NCI-H146 treated with DMSO at 0.1 percent for 48 hours (cell line): ENCODE measurements around the gene RNF214.
A peak's percentile ranks its signal among the peaks of the same experiment; 100 is the strongest.
"Not testable (repeated sequence)": the region's sequence is repeated elsewhere in the genome, so short reads cannot be mapped to it uniquely, and the experiment has no call there.

Experiments used
- DNase-seq: peaks from one replicate; lab custom pipeline; 2025; ENCODE audit not compliant: unreplicated experiment; lab: John Stamatoyannopoulos, UW

Gene RNF214

DNA sequence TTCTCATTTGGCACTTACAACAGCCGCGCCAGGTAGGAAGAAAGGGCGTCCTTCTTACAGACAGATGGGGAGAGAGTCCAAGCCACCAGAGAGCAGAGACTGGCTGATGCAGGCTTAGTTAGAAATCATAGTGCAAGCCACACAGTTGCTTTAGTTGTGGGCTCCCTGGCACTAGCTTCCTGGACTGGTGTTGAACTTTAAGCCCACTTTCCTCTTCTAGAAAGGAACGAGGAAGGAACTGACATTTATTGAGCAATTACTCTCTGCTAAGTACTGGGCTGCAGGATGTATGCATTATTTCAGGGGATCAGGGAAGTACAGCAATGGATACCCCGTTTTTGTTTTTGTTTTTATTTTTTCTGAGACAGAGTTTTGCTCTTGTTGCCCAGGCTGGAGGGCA, 80.6 kb downstream of the RNF214 start:
- DNase-seq, result no peak

DNA sequence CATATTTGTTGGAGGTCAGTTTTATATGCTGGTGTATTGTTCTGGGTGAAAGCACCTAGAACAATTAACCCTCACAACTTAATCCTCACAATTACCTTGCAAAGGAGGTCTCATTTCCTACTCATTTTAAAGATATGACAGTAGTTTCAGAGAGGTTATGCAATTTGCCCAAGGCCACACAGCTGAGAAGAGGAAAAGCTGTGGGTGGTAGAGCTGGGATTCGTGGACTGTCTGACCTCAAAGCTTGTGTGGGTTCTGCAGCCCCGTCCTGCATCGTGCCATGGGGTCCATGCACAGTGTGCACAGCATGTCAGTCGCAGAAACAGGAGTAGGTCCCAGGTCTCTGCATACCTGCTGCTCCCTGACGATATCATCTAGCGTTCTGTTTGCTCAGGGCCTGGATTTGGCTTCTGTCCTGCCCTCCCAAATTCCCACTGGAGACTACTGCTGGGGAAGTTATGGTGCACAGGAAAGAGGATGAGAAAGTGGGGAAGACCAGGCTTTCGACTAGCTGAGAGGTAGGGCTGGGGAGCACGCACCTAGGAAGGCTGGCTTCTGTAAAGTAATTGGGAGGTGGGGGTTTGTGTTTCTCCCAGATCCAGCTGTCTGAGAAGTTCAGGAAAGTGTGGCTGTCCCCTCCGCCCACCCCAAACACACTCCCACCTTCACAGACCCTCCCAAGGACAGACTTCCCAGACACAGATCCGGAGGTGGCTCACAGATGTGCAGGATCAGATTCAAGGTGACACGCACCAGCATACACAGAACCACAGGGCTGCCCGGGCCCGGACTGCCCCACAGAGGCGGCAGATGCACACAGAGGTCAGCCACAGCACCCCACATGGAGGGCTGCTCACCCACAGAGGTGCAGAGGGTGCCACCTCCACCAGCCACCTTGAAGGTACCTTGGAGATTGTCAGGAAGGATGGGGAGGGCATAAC, 81.6 kb downstream of the RNF214 start:
- no peak for DNase-seq

DNA sequence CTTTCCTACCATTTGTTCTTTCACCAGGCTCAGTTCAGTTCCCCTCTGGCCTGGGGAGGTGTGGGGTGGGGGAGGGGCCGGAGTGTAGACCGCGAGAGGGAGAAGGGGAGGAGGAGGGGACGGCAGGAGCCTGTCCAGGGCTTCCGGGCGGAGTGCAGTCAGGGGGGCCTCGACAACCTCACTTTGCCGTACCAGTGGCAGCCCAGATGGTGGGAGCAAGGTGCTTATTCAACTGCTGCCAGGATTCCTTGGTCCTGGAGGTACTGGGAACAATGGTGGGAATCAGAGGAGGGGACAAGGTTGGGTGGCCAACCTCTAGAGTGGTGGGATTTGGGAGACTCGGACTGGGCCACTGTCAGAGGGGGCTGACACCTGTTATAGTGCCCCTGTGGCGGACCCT, 82.4 kb downstream of the RNF214 start:
- DNase-seq, result no peak

DNA sequence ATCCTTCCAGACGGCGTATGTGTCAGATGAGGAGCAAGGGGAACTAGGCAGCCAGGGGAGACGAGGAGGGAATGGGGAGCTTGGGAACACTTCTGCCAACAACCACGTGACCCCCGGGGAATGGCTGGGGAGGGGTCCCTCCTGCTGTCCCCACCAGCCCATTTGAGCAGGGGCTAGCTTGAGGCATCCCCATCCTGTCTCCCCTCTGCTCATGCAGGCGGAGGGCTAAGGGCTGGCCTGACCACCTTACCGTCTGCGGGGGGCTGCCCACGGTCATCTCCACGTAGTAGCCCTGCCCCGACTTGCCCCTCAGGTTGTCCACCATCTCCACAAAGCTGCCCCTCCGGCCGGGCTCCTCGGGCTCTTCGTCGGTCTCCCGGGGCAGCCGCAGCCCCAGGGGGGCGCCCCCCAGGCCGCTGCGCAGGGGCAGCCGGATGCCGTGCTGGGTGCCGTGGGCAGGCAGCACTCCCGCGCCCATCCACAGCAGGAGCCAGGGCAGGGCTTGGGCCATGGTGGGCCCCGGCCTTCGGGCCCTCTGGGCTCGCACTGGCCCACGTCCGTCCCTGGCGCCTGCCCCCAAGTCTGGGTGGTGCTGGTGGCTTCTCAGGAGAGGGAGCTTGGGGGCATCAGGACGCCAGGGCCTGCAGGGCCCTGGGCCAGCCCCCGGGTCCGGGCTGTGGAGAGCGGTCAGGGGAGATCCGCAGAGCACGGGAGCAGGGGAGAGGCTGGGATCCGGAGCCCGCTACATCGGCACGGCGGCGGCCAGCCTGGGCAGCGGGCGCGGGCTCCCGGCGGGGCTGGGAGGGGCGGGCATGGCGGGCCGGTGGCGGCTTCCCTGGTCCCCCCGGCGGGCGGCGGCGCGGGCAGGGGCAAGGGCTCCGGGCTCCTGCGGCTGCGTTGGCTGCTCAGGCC, 83.1 kb downstream of the RNF214 start:
- no peak for DNase-seq

DNA sequence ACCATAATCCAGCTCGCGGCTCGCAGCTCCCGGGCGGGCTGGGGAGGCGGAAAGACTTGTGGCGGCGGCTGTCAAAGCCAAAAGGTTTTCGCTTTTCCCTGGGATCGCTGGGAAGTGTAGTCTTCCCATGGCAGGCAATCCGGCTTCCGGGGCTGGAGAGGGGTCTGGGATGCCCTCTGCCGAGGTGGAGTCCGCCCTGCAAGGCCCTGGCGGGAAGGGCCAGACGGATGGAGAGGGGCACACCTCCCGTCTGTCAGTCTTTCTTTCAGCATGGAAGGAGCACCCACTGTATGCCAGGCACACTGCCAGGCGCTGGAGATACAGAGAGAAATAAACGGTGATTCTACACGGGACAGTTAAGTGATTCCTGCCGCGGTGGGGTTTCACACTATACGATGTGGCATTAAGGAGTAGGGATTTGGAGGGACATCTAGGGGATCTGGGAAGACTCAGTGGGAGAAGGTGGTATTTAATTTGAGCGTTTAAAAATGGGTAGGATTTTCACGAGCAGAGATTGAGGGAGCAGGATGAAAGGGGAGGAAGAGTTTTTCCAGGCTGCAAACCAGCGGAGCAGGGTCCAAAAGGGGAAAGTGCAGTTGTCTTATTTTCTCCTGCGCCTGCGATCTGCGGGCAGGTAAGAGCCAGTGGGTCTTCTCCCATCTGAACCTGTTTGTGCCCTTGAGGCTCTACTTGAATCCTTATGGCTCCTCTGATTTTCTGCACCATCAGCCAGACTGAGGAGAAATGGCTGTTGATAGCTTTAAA, 83.9 kb downstream of the RNF214 start, which contains the start of gene BACE1:
Gene BACE1 (minus strand): TSS at position 60 of the 765 bp plus-strand sequence. CDS start 461 bp downstream, outside the sequence.
- DNase-seq, result peak; percentile 61

DNA sequence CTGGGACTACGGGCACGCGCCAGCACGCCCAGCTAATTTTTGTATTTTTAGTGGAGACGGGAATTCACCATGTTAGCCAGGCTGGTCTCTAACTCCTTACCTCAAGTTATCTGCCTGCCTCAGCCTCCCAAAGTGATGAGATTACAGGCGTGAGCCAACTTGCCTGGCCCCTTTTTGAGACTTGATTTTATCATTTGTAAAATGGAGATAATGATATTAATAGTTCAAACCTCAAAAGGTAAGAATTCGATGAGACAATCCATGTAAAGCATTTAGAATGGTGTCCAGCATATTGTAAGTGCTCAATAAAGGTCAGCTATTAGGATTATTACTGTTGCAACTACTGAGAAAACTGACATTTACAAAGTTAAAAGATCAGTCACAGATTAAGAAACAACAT, 86.3 kb downstream of the RNF214 start:
- no peak for DNase-seq

DNA sequence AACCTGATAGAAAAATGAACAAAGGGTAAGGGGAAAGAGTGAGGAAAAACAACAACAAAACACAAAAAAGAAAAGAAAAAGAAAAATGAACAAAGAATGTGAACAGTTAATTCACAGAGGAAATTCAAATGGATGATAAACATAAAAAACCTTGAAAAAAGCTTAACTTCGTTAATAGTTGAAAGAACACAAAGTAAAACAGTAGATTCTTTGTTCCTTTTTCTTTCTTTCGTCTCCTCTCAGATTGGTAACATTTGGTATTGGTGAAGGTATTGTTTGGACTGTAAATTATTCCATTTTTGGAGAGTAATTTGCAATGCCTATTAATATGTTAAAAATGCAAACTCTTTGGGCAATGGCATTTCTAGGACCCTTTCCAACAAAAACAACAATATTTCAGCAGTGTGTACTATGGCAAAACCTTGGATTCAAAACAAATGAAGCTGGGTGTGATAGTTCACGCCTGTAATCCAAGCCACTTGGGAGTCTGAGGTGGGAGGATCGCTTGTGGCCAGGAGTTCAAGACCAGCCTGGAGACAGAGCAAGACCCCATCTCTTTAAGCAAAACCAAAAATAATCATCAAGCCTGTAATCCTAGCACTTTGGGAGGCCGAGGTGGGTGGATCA, 86.9 kb downstream of the RNF214 start:
- DNase-seq, result no peak

DNA sequence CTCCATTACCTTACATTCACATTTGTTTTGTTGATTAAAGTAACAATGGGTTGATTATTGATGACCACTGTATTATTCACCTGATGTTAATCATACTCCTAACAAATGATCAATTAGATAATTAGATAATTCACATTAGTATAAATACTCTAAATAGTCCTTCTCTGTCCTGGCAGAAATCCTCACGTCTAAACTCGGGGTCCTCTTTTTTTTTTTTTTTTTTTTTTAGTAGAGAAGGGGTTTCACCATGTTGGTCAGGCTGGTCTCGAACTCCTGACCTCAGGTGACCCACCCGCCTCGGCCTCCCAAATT, 94.7 kb downstream of the RNF214 start:
- DNase-seq, result not testable (repeated sequence)

DNA sequence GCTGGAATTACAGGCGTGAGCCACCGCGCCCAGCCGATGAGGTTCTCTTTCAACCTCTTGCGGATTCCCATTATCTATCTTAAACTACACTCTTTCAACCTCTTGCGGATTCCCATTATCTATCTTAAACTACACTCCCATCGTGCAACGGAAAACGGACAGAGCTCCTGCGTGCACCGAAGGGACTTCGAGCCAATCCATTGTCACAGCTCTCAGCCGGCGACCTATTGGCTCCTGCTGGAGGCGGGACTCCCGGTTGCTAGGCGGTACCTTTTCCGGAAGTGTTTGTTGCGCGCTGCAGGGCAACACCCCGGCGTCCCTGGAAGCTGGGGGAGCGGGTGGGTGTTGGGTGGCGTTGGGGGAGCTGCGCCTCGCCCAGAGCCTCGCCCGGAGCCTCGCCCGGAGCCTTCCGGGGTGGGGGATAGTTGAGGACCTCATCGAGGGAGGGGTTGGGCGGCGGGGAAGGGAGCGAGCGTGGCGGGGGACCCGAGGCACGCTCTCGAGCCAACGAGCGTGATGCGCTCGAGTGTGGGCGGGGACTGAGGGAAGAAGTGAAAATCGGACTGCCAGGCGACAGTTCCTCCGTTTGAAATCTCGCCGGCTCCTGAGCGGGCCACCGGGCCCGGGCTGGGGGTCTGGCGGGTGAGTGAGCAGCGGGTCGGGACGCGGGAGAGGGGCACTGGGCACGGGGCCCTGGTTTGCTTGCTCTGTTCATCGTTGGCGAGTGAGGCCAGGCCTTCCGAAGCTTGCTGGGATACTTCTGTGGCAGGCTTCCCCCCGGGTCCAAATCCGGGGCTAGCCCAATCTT, 95.3 kb downstream of the RNF214 start, which contains the start of gene CEP164:
Gene CEP164 (plus strand): TSS at position 288 of the 808 bp plus-strand sequence. CDS start 10,733 bp downstream, outside the sequence.
- DNase-seq, result peak; percentile 94

DNA sequence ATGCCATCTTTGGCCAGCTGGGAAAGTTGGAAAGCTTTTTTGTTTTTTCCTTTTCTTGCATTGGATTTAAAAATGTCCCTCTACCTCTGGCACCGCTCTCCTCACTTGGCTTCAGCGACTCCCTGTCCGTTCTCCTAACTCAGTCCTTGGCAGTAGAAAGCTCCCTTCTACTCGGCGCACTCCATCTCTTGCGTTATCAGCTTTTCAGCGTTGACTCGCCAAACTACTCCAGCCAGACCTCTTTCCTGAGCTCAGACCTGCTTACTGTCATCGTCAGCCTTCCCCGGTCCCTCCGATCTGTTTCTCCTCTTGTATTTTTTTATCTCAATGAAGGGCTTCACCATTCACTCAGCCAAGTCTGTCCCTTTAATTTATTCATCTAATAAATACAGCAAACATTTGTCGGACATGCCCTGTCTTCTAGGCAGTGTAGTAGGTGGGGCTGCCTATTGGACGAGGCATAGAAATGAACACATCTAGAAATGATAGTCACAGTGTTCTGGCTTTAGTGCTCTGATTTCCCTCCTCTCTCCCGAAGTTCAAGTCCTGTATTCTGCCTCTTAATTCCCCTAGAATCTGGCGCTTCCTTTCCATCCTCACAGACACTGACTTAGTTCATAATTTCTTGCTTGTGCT, 96.0 kb downstream of the RNF214 start:
- DNase-seq, result peak; percentile 55

DNA sequence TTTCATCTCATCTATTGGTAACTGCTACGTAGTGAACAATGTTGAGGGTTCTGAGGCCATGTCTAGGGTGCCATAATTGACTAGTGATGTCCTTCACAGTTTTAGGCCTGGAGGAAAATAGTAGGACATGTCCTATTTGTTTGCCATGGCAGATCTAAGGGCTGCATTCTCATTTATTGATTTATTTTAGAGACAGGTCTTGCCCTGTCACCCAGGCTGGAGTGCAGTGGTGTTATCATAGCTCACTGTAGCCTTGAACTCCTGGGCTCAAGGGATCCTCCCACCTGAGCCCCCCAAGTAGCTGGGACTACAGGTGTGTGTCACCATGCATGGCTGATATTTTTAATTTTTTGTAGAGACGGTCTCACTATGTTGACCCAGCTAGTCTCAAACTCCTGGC, 100.4 kb downstream of the RNF214 start:
- DNase-seq, result no peak

DNA sequence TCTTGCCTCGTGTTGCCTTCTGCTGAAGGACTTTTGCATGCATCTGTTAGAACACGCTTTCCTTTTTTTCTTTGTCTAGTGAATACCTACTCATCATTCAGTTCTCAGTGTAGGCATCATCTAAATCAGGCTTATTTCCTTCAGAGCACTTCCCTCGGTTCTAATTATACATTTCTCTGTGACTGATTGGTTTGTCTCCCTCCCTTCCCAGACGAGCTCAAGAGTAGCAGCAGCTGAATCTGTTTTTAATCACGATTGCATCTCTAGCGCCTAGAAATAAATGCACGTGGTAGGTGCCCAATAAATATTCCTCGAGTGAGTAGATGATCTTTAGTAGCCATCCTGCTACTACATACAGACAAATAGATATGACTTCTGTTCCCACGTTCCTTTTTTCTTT, 101.4 kb downstream of the RNF214 start:
- no peak for DNase-seq

DNA sequence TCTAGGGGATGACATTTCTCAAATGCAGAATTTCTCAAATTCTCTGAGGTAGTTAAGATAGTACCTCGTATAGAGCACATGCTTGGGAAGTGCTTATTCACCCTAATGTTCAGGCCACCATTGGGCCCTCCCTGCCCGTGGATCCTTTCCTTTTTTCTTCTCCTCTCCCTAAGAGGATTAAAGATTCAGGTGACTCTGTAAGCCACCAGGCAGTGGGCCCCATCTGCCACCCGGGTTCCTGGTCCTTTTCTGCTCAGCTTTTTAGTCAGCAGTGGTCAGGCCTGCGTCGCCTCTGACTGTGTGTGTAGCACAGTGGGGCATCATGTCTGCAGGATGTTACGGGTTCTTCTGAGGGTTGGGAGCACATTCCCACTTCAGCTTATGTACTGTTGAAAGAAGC, 102.4 kb downstream of the RNF214 start:
- DNase-seq, result no peak

DNA sequence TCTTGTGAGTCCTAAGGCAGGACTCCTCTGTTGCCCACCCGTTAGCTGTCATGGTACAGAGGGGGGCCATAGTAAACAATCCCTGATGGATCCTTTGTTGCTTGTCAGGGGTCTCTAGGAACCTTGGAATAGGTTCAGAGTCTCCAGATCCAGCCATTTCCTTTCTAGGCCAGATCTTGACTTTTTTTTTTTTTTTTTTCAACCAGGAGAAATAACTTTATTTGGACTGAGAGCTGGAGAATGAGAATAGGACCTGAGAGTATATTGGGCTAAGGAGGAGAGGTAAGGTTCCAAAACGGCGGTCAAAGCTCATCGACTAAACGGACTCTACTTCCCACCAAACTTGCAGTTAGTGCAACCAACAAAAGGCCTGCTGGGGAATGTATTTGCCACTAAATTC, 102.9 kb downstream of the RNF214 start:
- DNase-seq, result no peak
